HEK293 (cell line): Measurements from ENCODE around the gene GLRX2.

Experiments
- CTCF ChIA-PET: fragments of 350-600 bp; formaldehyde crosslinking; extraction: SDS; loops from one replicate; lab custom pipeline; 2021; ENCODE audit warnings: antibody characterized with exemption; lab: Yijun Ruan, JAX
- POLR2A ChIA-PET: fragments of 300-600 bp; formaldehyde crosslinking; extraction: SDS; loops from one replicate; lab custom pipeline; 2020; ENCODE audit warnings: antibody characterized with exemption, inconsistent platforms; lab: Yijun Ruan, JAX
- H3K27ac ChIP-seq: fragments of 200-500 bp; sonication (Bioruptor generic); 2 replicates; pipeline ENCODE4 v1.5.1; 2014; ENCODE audit warnings: low read depth, low read length, control low read depth, inconsistent platforms; ENCODE audit errors: extremely low read depth
- H3K36me3 ChIP-seq, 2 experiments: fragments of 200-500 bp in 1 of 2; sonication (Bioruptor generic) in 1 of 2; 1 replicate in 1 of 2; 2 replicates in 1 of 2; pipeline ENCODE4 v1.5.1; 2014 to 2017; ENCODE audit warnings: inconsistent platforms in 2 of 2, low read length in 2 of 2; ENCODE audit not compliant: control insufficient read depth in 2 of 2, insufficient read depth in 1 of 2
- H3K4me1 ChIP-seq: fragments of 200-500 bp; sonication (Bioruptor generic); 2 replicates; pipeline ENCODE4 v1.5.1; 2014; ENCODE audit warnings: mild to moderate bottlenecking, low read length, inconsistent platforms; ENCODE audit not compliant: control insufficient read depth, insufficient read depth
- H3K4me3 ChIP-seq: 2 replicates; pipeline ENCODE4 v1.5.1; 2011; ENCODE audit warnings: low read depth, mild to moderate bottlenecking, control low read depth, low read length, moderate library complexity
- H3K9me3 ChIP-seq: fragments of 200-500 bp; sonication (Bioruptor generic); 2 replicates; pipeline ENCODE4 v1.5.1; 2014; ENCODE audit warnings: low read depth, low read length, inconsistent platforms; ENCODE audit not compliant: control insufficient read depth, insufficient read depth
- EGR2 ChIP-seq: fragments of 450-650 bp; formaldehyde crosslinking; IDR thresholded peaks from 2 replicates; pipeline ENCODE4 v1.5.1; 2016; ENCODE audit warnings: low read depth, missing biosample characterization, missing genetic modification characterization
- HOXC10 ChIP-seq: sonication (generic); formaldehyde crosslinking; IDR thresholded peaks from 2 replicates; pipeline ENCODE4 v1.8.1; 2023; ENCODE audit warnings: mild to moderate bottlenecking, missing genetic modification reagents
- IKZF3 ChIP-seq: fragments of 450-650 bp; IDR thresholded peaks from 2 replicates; pipeline ENCODE4 v1.5.0; 2018; ENCODE audit warnings: missing biosample characterization, mild to moderate bottlenecking, missing genetic modification characterization, moderate library complexity
- KLF1 ChIP-seq: fragments of 450-650 bp; formaldehyde crosslinking; IDR thresholded peaks from 2 replicates; pipeline ENCODE4 v1.5.1; 2016; ENCODE audit warnings: missing biosample characterization, missing genetic modification characterization
- PRDM10 ChIP-seq: fragments of 450-650 bp; formaldehyde crosslinking; IDR thresholded peaks from 2 replicates; pipeline ENCODE4 v1.5.1; 2016; ENCODE audit warnings: missing biosample characterization, missing genetic modification characterization
- ZBTB11 ChIP-seq: fragments of 450-650 bp; formaldehyde crosslinking; conservative IDR thresholded peaks from 2 replicates; pipeline ENCODE4 v1.5.1; 2016; ENCODE audit warnings: low read depth, missing biosample characterization, missing genetic modification characterization
- ZBTB17 ChIP-seq: fragments of 450-650 bp; formaldehyde crosslinking; IDR thresholded peaks from 2 replicates; pipeline ENCODE4 v1.5.1; 2016; ENCODE audit warnings: missing biosample characterization, missing genetic modification characterization
- ZBTB44 ChIP-seq: fragments of 450-650 bp; IDR thresholded peaks from 2 replicates; pipeline ENCODE4 v1.5.1; 2018; ENCODE audit warnings: missing biosample characterization, mild to moderate bottlenecking, missing genetic modification characterization
- ZNF112 ChIP-seq: fragments of 450-650 bp; formaldehyde crosslinking; IDR thresholded peaks from 2 replicates; pipeline ENCODE4 v1.5.0; 2017; ENCODE audit warnings: missing biosample characterization, missing genetic modification characterization
- ZNF114 ChIP-seq: fragments of 450-650 bp; formaldehyde crosslinking; IDR thresholded peaks from 2 replicates; pipeline ENCODE4 v1.5.0; 2017; ENCODE audit warnings: missing biosample characterization, missing genetic modification characterization
- ZNF169 ChIP-seq: fragments of 450-650 bp; formaldehyde crosslinking; IDR thresholded peaks from 2 replicates; pipeline ENCODE4 v1.5.1; 2016; ENCODE audit warnings: missing biosample characterization, missing genetic modification characterization
- ZNF214 ChIP-seq: fragments of 450-650 bp; formaldehyde crosslinking; IDR thresholded peaks from 2 replicates; pipeline ENCODE4 v1.5.1; 2017; ENCODE audit warnings: missing biosample characterization, mild to moderate bottlenecking, missing genetic modification characterization, borderline replicate concordance
- ZNF324 ChIP-seq: fragments of 450-650 bp; formaldehyde crosslinking; IDR thresholded peaks from 2 replicates; pipeline ENCODE4 v1.5.1; 2016; ENCODE audit warnings: missing biosample characterization, missing genetic modification characterization
- ZNF335 ChIP-seq: fragments of 450-650 bp; formaldehyde crosslinking; conservative IDR thresholded peaks from 2 replicates; pipeline ENCODE4 v1.5.1; 2016; ENCODE audit warnings: missing biosample characterization, missing genetic modification characterization
- ZNF404 ChIP-seq: fragments of 450-650 bp; formaldehyde crosslinking; IDR thresholded peaks from 2 replicates; pipeline ENCODE4 v1.5.1; 2017; ENCODE audit warnings: missing biosample characterization, missing genetic modification characterization
- ZNF596 ChIP-seq: fragments of 450-650 bp; IDR thresholded peaks from 2 replicates; pipeline ENCODE4 v1.5.0; 2018; ENCODE audit warnings: missing biosample characterization, mild to moderate bottlenecking, missing genetic modification characterization, moderate library complexity
- ZNF626 ChIP-seq: fragments of 450-650 bp; sonication (Bioruptor Pico); formaldehyde crosslinking; IDR thresholded peaks from 2 replicates; pipeline ENCODE4 v1.5.1; 2018; ENCODE audit warnings: missing biosample characterization, missing genetic modification characterization, inconsistent platforms
- ZNF629 ChIP-seq: fragments of 450-650 bp; formaldehyde crosslinking; IDR thresholded peaks from 2 replicates; pipeline ENCODE4 v1.5.1; 2017; ENCODE audit warnings: missing biosample characterization, missing genetic modification characterization
- ZNF654 ChIP-seq: fragments of 450-650 bp; formaldehyde crosslinking; IDR thresholded peaks from 2 replicates; pipeline ENCODE4 v1.5.1; 2016; ENCODE audit warnings: low read depth, missing biosample characterization, missing genetic modification characterization
- ZNF677 ChIP-seq: fragments of 450-650 bp; IDR thresholded peaks from 2 replicates; pipeline ENCODE4 v1.5.0; 2018; ENCODE audit warnings: missing biosample characterization, mild to moderate bottlenecking, missing genetic modification characterization, moderate library complexity
- ZNF692 ChIP-seq: fragments of 450-650 bp; formaldehyde crosslinking; IDR thresholded peaks from 2 replicates; pipeline ENCODE4 v1.5.1; 2016; ENCODE audit warnings: missing biosample characterization, missing genetic modification characterization
- TF ChIP-seq, protein P1 (sequence below): fragments of 450-650 bp; formaldehyde crosslinking; IDR thresholded peaks from 2 replicates; pipeline ENCODE4 v1.5.1; 2016; ENCODE audit warnings: missing biosample characterization, missing genetic modification characterization
- TF ChIP-seq, protein P2 (sequence below): fragments of 450-650 bp; formaldehyde crosslinking; IDR thresholded peaks from 2 replicates; pipeline ENCODE4 v1.5.1; 2016; ENCODE audit warnings: missing biosample characterization, missing genetic modification characterization, low read depth

Gene GLRX2

DNA sequence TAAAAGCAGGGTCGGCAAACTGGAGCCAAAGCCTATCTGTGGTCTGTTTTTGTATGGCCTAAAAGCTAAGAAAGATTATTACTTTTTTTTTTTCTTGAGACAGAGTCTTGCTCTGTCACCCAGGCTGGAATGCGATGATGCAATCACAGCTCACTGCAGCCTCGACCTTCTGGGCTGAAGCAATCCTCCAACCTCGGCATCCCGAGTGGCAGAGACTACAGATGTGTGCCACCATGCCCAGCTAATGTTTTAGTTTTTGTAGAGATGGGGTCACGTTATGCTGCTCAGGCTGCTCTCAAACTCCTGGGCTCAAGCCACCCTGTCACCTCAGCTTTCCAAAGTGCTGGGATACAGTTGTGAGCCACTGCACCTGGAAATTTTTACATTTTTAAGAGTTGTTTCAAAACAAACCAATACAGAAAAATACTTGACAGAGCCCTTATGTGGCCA is 6.5 kb upstream of the GLRX2 start:
- H3K36me3 ChIP-seq = no peaks in the 10 kb centered on the region
- ChIA-PET POLR2A (interaction anchor here (0.9 to 1.6 kb wide), 2 partner anchors 10 to 53 kb away, joined by 4 to 6 read pairs; partner anchors contain the start of genes CDC73, RO60 and UCHL5), CTCF (interaction anchor here (0.9 kb wide), 1 partner anchor 9 kb away, joined by 3 read pairs; no protein-coding TSS in a partner anchor)
- no peak overlapping the region for H3K4me3 ChIP-seq
- H3K27ac ChIP-seq = no peak overlapping the region
- H3K4me1 ChIP-seq = peaks cover 3% of the 10 kb centered on the region; the same call in 1 of the 2 replicates
- H3K9me3 ChIP-seq = no peaks in the 10 kb centered on the region
- TF ChIP-seq ZNF335 (peak; percentile 20; the same call in 1 of the 2 replicates), ZNF169 (tag by site-specific recombination) (no peak), ZNF692 (tag by site-specific recombination) (0 out of 2 replicates have a peak, but pooled peaks have one; percentile 20), ZNF626 (tag by site-specific recombination) (no peak), ZNF404 (no peak), ZNF114 (tag by site-specific recombination) (no peak), ZNF112 (tag by site-specific recombination) (no peak), KLF1 (no peak), ZBTB11 (tag by site-specific recombination) (no peak), ZNF654 (tag by site-specific recombination) (no peak), ZBTB17 (peak; percentile 58), ZNF629 (0 out of 2 replicates have a peak, but pooled peaks have one; percentile 19), ZNF214 (tag by site-specific recombination) (no peak), ZNF324 (tag by site-specific recombination) (0 out of 2 replicates have a peak, but pooled peaks have one; percentile 46), HOXC10 (no peak), IKZF3 (tag by site-specific recombination) (peak; percentile 17; the same call in 1 of the 2 replicates), EGR2 (no peak), ZNF677 (no peak), ZNF596 (tag by site-specific recombination) (no peak), ZBTB44 (tag by site-specific recombination) (peak; percentile 60), PRDM10 (tag by site-specific recombination) (no peak)
- TF ChIP-seq, protein P1, sequence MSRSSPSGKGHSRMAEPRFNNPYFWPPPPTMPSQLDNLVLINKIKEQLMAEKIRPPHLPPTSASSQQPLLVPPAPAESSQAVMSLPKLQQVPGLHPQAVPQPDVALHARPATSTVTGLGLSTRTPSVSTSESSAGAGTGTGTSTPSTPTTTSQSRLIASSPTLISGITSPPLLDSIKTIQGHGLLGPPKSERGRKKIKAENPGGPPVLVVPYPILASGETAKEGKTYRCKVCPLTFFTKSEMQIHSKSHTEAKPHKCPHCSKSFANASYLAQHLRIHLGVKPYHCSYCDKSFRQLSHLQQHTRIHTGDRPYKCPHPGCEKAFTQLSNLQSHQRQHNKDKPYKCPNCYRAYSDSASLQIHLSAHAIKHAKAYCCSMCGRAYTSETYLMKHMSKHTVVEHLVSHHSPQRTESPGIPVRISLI = peak; percentile 53; the same call in 1 of the 2 replicates
- TF ChIP-seq, protein P2, sequence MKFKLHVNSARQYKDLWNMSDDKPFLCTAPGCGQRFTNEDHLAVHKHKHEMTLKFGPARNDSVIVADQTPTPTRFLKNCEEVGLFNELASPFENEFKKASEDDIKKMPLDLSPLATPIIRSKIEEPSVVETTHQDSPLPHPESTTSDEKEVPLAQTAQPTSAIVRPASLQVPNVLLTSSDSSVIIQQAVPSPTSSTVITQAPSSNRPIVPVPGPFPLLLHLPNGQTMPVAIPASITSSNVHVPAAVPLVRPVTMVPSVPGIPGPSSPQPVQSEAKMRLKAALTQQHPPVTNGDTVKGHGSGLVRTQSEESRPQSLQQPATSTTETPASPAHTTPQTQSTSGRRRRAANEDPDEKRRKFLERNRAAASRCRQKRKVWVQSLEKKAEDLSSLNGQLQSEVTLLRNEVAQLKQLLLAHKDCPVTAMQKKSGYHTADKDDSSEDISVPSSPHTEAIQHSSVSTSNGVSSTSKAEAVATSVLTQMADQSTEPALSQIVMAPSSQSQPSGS (tag by site-specific recombination) = peak; percentile 81; the same call in 1 of the 2 replicates
